HG03469 (cell line): ENCODE data around the gene SPTBN2.

Experiments used
- ATAC-seq: cut with Tn5 transposase; IDR thresholded peaks from one replicate; pipeline ENCODE4 v1.9.1; 2021; ENCODE audit warnings: mild to moderate bottlenecking, moderate library complexity, moderate number of reproducible peaks; ENCODE audit not compliant: unreplicated experiment

SPTBN2 gene

DNA sequence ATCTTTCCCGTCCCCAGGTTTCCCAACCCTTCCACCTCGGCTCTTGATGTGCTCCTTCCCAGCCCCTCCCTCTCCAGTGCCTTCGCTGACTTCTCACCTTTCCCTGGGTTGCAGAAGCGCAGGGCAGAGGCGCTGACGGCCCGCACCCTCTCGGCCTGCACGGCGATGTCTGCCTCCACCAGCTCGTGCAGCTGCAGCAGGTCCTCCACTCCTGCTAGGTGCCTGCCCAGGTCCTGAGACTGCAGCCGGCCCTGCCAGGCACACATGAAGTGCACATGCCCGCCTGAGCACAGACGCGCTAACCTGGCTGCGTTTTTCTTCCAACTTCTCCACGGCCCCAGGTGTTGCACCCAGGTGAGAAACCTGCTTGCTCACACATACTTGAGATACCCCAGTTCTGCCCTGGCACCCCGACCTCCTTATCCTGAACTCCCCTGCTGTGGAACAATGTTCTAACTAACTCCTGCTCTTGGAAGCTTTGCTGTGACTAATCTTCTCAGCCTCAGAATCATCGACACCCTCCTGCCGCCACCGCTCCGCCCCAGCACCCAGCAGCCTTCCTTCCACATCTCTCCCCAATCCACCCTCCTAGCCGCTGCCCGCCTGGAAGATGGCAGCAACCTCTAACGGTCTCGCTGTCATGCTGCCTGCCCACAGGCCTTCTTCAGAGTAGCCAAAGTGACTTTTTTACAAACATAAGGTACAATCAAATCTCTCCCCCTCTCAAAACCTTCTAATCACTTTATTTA, 23.3 kb downstream of the SPTBN2 start:
- no peak for ATAC-seq

DNA sequence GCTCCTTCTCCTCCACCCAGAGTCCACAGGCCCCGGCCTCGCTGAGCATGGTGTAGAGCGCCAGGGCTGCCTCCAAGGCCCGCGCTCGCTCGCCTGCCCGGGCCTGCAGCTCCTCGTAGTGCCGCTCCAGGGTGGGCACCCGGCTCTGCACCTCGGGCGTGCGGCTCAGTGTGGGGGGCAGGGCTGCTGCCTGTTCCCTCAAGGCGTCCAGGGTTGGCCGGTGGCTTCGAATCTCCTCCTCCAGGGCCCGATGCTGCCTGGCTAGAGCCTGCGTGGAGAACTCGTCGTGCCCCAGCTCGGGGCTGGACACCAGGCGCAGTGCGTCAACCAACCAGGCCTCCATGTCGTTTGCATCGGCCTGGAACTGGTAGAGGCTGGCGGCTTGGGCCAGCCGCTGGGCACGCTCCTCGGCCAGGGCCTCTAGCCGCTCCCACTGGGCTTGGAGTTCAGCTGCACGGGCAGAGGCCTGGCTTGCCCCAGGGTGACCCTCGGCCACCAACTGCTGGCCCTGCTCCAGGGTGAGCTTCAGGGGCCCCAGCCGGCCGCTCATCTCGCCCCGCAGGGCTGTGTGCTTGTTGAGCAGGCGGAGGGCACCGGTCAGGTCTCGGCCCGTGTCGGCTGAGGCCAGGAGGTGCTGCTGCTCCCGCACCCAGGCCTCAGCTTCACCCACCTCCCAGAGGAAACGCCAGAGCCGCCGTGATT, 24.2 kb downstream of the SPTBN2 start:
- no peak for ATAC-seq

DNA sequence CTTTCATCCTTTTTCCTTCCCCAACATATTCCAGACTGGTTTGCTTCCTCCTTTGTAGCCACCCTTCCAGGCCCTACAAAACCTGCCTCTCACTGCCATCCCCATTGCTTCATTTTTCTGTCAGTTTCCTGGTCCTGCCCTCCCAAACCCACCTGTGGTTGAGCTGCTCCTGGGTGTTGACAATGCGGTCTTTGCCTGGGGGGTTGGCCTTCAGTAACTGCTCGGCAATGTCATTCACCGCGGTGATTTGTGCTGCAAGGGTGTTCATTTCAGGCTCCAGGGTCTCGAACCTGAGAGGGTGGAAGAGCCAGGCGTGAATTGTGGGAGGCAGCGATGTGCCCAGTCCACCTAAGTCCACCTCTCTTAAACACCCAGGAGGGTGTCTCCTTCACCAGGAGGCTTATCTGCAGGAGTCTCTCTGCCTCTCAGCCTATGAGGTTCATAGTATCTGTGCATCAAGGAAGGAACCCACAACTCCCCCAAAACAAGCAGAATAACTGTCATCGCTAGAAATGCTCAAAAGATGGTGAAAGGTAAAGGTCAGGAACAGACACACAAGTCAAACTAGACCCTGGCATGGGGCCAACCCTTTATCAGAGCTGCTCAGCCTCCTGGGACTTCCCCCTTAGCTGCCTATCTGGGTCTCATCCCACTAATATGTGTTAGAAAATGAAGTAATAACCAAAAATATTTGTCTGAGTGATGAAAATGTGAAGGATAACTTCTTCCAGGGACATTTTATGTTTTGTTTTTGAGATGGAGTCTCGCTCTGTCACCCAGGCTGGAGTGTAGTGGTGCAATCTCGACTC, 27.4 kb downstream of the SPTBN2 start:
- no peak for ATAC-seq

DNA sequence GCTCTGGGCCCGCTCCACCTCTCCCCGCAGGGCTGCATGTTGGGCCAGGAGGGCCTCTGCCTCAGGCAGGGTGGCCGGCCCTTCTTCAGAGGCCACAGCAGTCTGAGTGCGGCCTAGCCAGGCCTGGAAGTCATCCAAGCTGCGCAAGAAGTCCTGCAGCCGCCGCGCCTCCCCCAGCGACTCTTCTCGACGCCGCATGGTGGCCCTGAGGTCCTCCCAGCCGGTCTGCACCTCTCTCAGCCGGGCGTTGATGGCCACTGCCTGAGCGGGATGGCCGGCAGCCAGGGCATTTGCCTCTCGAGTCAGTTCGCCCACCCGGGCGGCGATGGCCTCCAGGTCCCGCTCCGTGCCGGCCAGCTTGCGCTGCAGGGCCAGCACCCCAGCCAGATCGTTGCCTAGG, 28.3 kb downstream of the SPTBN2 start:
- ATAC-seq = no peak

DNA sequence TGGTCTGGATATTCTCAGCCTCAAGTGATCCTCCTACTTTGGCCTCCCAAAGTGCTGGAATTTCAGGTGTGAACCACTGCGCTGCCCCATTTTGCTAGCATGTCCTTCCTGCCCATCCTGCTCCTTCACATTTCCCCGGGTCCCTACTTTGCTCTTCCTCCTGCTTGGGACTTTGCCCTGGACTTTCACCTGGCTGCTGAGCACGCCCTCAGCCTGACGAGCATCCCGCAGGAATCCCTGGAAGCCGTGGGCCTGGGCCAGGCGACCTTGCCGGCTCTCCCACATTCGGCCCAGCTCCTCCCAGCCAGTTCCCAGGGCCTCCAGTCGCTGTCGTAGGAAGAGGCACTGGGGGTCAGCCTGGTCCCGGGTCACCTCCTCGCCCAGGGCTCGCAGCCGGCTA, 28.7 kb downstream of the SPTBN2 start:
- no peak for ATAC-seq

DNA sequence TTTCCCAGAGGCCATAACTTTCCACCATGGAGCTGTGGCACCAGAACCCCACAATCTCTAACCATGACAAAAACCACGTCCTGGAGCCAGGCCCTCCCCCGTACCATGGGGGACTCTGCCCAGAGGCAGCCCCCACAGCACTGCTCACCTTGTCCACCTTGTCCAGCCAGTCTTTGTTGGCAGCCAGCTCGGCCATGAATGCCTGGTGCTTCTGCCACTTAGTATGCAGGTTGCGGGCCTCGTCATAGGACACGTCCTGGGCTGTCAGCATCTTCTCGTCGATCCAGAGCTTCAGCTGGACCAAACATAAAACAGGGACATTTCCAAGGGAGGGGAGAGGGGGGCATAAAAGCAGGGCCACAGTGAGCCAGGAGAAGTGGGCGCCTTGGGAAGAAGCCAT, 30.5 kb downstream of the SPTBN2 start:
- no peak for ATAC-seq

DNA sequence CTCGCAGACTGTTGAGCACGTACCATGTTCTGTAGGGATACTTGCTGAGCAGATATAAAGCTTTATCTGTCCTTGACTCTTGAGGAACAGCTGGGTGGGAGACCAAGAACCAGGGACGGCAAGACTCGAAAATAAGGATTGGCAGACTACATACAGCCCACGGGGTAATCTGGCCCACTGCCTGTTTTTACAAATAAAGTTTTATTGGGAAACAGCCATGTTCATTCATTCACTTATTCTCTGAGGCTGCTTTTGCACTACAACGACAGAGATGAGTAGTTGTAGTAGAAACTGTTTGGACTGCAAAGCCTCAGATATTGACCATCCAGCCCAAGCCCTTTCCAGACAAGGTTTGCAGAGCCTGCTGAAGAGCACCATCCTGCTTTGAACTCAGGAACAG, 31.0 kb downstream of the SPTBN2 start:
- ATAC-seq = no peak

DNA sequence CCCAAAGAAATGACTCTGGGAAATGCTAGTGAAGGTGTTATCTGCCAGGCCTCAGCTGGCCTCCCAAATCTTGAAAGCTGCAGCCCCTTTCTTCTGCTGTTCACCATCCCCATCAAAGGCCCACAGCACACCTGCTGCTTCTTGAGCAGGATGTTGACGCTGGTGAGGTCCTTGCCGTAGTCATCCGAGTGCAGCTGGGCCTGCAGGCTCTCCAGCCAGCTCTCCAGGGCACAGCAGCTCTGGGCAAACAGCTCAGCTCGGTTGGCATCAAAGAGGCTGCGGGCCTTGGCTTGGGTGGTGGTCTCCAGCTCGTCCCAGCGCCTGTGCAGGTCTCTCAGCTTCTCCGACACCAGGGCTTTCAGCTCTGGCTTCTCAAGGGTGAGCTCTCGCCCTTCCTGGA, 32.9 kb downstream of the SPTBN2 start:
- ATAC-seq = no peak

DNA sequence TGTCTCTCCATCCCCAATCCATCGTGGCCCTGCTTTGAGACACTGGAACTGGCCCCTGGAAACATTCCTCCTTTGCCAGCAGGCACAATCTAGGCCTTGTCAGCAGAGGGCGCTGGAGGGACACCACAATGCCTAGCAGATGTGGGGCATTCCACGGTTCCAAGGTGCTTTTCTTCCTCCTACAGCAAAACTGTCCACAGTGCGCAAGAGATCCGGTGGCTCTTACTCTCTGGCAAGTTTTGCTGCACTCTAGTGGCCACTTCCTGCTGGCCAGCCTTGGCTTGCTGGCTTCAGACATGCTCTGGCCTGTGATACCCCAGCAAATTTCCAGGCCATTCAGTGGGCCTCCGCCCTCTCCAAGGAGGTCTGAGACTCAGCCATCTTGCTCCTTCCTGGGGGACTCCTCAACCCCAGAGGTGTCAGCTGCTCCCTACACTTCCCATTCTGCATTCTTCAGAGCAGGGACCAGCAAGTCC, 34.2 kb downstream of the SPTBN2 start:
- no peak for ATAC-seq

DNA sequence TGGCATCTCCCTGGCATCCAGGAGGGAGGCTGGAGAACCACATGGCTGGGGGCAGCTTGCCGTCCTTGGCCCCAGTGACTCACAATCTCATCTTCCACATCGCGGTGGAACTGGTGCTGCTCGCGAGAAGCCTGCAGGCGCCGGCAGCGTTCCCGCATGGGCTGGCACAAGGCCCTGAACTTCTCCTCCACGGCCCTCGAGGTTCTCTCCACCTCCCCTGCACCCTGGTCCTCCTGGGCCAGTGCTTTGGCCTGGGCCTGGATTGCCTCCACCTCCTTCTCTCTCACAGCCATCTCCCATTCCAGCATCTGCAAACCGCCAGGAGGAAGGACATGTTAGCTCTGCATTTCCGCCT, 35.0 kb downstream of the SPTBN2 start:
- ATAC-seq = no peak

DNA sequence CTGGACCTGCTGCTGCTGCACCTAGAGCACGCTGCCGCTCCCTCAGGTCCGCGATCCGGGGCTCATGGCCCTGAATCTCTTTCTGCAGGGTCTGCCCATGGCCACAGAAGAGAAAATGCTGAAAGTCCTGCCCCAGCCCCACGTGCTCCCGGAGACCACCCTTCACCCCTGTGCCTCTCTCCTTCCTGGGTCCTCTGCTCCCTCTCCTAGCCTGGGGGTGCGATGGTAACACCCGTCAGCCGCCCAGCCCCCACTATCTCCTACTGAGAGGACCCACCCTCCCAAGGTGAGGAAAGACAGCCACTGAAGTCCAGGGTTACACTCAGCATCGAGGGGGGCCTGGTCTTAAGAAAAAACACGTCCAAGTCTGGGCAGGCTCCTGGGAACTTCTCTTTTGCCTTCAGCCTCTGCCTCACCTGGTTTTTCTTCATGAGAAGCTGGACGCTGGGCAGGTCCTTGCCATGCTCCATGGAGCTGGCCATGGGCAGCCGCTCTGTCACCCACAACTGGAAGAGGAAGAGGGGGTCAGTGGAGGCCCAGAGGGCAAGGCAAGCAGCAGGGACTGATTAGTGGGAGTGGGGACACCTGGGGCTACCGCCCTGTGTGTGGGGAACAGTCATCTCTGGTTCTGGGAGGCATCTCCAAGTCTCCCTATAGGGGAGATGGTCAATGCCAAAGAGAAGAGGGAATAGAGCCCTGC, 35.5 kb downstream of the SPTBN2 start:
- no peak for ATAC-seq

DNA sequence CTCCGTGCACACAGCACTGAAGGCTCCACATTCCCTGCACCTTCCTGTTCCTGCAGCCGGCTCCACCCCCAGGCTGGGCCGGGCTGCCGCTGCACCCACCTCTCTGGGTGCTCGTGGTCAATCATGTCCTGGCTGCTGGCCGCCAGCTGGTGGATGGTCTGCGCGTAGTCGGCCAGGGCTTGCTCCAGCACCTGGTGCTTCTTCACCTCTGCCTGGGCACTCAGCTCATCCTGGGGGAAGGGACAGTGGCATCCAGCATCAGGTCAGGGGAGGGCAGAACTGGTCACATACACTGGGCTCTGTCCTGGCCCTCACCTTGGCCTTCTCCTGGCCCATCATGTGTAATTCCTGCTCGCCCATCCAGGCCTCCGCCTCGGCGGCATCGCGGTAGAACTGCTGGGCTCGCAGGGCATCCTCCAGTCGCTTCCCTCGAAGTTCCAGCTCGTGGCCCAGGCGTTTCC, 36.1 kb downstream of the SPTBN2 start:
- no peak for ATAC-seq

DNA sequence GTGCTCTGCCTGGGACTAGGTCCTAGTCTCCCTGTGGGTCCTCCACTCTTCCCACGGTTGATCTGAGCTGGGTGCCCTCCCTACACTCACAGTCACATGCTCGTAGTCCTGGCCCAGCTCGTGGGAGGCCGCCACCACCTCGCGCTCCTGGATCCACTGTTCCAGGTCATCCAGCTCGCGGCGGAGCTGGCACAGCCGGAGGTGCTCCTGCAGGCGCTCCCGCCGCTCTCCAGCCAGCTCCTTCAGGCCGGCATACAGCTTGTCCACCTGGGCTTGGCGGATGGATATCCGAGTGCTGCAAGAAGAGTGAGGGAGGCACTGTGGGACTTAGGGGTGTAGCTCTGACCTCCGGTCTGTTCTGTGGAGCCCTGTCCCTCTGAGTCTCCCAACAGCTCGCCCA, 36.6 kb downstream of the SPTBN2 start:
- ATAC-seq = no peak

DNA sequence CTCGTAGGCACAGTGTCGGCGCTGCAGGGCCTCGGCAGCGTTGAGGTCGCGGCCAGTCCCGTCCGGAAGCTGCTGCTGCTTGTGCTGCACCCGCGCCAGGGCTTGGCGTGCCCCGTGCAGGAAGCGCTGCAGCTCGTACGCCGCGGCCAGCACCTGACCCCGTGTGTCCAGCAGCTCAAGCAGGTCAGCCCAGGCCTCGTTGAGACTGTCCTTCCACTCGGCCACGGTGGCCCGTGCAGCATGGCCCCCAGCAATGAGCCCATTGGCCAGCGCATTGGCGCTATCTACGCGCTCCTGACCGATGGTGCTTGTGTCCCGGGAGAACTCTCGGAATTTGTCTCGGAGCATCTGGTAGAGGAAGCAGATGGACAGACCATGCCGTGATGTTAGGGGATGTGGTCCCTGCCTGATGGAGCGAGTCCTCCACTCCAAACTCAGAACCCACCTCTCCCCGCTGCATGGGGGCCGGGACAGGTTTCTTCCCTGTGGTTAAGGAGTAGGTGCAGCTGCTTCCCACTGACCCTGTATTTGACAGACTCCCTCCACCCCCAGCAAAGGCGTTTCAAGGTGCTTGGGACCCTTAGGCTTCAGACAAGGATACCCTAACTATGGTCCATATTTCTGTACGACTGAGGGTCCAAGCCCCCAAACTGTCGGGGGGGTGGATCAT, 37.6 kb downstream of the SPTBN2 start:
- no peak for ATAC-seq

DNA sequence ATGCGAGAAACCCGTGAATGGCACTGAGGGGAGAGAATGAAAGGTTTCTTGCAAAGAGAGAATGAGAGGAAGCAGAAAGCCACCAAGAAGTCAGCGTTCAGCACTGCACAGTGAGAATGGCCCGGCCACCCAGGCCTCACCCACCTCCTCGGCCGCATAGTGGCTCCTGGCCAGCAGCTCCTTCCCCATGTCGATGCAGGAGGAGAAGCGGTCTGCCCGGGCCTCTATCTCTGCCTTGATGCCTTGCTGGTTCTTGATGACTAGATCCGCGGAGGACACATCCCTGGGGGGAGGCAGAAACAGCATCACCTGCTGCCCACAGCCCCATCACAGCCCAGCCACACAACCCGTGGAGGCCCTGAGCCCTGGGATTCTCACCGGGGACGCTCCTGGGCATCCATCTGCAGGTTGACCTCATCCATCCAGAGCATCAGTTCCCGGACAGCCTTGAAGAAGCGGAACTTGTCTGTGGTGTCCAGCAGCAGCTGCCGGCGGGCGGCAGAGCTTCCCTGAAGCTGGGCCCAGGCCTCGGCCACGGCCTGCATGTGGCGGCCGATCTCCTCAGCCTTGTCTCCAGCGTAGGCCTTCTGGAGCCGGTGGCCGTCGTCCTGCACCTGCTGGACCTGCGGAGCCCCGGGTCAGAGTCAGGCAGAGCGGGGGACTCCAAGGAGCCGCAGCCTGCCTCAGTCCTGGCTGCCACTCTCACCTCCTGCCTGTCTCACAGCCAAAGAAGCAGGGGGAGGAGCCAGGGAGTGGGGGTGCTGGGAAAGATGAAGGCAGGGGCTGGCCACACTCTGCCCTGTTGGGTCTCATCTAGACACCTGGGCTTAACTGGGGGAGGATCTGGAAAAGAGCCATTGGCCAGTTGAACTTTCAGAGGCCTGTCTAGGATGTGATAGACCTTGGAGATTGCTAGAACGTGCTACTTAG, 39.1 kb downstream of the SPTBN2 start:
- no peak for ATAC-seq

DNA sequence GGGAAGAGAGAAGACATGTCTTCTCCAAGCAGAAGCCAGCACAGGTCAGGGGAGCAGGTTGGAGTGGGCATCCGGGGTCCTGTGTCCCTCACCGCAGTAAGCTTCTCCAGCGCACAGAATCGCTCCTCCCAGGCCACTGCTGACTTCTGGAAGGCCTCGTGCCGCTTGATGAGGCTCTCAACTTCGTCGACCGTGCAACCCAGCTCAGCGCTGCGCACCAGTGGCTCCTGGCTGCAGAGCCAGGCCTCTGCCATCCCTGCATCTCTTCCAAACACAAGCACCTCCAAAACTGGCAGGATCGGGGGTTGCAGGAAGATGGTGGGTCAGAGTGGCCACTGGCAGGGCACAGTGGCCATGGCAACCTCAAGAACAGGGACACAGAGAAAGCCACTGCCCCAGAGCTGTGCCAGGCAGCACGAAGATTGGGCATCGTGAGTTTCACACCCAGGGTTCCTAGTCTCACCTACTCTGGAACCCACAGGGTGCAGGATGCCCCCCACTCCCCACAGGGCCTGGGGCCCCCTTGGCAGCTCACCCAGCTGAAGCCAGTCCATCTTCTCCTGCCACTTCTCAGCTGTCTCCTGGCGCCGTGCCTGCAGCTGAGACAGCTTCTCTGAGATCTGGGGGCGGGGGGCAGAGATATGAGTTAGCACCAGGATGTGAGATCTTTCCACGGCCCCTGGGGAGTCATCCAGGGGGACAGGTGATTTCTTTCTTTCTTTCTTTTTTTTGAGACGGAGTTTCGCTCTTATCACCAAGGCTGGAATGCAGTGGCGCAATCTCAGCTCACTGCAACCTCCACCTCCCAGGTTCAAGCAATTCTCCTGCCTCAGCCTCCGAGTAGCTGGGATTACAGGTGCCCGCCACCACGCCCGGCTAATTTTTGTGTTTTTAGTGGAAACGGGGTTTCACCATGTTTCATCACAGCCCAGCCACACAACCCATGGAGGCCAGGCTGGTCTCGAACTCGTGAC, 40.2 kb downstream of the SPTBN2 start:
- no peak for ATAC-seq

DNA sequence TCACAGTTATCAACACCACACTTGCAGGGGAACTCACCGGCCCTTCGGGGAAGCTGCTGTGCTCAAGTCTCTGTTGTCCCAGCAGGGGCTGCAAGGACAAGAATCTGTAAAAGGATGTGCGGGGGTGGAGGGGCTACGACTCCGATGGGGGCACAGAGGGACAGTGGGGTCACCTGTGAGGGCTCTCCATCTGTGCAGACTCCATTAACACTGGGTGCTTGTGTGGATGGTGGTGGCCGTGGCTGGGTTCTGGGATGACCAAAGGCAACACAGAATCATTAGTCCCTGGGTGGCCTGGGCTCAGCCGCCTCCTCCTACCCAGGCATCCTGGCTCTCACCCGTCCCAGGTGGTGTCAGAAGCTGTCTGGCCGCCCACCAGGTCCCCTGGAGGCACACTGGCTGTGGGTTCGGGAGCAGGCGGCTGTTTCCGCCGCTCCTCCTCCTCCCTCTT, 41.2 kb downstream of the SPTBN2 start:
- no peak for ATAC-seq
